HG03066 (cell line): ENCODE data around the gene SPATS2.
A peak's percentile ranks its signal among the peaks of the same experiment; 100 is the strongest.

Source experiments
- ATAC-seq: cut with Tn5 transposase; IDR thresholded peaks from one replicate; pipeline ENCODE4 v1.9.1; 2021; ENCODE audit warnings: low read depth; ENCODE audit not compliant: unreplicated experiment

Gene SPATS2

GRCh38 chr12:49335955-49336644, 31.2 kb upstream of the SPATS2 start:
- ATAC-seq: no peak

- ATAC-seq: peak; percentile 74
These were observed 30.3 kb upstream of the SPATS2 start, which contains the start of gene C1QL4 for GRCh38 chr12:49336645-49337584. Gene C1QL4, minus strand, starts transcription at chr12:49337188. Its CDS starts 711 bp downstream, at chr12:49336477.

- no peak for ATAC-seq
These were observed 28.3 kb upstream of the SPATS2 start for GRCh38 chr12:49338830-49339463.

GRCh38 chr12:49339464-49339861, 27.8 kb upstream of the SPATS2 start:
- no peak for ATAC-seq

GRCh38 chr12:49340095-49340870, 27.0 kb upstream of the SPATS2 start:
- no peak for ATAC-seq

DNA sequence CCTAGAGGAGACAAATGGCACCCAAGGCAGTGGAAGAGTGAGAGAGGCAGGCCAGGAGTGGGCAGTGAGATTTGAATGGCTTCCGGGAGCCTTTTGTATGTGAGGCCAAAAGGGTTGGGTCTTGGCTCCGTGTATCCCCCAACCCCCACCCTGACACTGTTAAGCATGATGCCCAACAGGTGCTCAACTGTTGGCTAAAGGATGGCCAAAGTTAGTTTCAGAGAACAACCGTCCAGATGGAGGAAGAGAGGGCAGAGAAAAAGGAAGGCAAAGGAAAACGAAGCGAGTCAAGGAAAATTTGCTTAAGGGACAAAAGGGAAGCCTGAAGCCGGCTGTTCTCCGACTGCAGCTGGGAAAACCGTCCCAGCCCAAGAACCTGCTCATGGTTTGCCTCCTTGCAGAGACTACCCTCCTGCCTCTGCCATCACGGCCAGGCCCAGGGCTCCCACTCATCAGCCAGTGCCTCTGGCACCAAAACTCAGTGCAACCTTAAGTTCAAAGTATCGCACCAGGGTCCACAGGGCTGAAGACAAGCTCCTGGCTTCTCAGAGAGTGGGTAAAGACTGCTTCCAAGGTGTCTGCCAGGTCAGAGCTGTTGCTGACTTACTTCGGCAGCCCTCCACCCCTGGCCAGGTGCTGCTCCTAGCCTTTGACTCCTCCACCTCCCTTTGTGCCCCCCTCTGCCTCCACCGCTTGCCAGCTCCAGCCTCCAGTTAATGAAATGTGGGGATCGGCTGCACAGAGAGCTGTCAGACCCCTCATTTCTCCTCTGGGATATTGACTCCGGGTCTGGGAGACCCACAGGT, 26.1 kb upstream of the SPATS2 start:
- no peak for ATAC-seq

DNA sequence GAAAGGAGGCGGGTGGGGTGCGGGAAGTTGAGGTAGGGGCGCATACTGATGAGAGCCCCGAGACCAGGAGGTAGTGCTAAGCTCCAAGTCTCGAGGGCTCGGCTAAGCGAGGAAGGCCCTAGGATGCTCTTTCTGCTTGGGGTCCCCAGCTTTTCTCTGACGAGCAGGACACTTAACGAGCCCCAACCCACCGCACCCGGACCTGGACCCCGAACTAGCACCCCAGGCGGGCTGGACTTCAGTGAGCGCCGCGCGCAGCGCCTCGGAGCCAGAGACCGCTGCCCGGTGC, 25.5 kb upstream of the SPATS2 start:
- ATAC-seq: no peak

GRCh38 chr12:49342066-49342913, 25.0 kb upstream of the SPATS2 start:
- ATAC-seq: peak; percentile 66

- no peak for ATAC-seq
These were observed 24.1 kb upstream of the SPATS2 start for GRCh38 chr12:49342914-49343731.

DNA sequence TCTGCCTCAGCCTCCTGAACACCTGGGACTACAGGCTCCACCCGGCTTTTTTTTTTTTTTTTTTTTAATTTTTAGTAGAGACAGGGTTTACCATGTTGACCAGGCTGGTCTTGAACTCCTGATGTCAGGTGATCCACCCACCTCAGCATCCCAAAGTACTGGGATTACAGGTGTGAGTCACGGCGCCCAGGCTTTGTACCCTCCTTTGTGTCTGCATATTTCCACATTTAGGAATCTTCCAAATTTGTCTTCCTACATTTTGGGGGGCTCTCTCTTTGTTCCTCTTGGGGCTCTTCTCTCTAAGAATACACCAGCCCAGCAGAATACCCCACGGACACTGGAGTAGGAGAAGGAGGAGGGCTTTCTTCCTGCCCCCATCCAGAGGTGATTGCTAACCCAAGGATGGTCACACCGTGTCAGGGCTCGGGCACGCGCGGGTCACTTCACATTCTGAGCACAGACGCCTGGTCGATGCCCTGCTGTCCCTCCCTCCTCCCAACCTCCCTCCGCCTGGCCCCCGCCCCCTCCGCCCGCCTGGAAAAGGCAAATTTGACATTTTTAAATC, 22.7 kb upstream of the SPATS2 start:
- no peak for ATAC-seq

DNA sequence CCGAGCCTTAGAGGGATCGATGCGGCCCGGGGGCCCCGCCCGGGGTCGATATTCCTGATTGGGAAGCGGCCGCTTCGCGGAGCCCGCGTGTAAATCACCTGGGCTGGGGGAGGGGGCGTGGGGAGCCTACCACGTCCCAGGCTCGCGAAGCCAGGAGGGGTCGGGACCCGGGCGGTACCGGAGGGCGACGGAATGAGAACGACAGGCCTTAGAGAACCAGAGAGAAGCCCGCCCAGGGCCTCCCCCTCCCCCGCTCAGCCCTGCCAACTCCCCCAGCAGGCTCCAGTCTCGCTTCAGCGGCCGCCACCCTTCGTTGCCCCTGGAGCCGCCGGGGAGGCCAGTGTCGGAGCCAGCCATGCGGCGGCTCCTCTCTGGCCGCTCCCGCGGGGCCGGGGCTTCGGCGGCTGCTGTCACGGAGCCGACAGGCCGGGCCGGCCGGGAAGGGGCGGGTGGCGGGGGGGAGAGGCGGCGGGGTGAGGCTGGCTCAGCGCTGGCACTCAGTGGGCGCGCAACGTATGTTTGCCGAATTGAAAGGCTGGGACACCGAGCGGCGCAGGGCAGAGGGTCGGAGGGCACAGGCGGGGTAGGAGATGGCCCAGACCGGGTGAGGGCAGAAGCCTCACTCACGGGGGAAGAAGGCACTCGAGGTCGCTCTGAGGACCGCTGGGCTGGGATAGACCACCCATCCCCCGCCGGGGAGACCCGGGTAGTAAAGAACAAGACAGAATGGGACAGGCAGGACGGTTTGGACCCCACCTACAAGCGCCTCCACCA, 22.0 kb upstream of the SPATS2 start:
- ATAC-seq: no peak

DNA sequence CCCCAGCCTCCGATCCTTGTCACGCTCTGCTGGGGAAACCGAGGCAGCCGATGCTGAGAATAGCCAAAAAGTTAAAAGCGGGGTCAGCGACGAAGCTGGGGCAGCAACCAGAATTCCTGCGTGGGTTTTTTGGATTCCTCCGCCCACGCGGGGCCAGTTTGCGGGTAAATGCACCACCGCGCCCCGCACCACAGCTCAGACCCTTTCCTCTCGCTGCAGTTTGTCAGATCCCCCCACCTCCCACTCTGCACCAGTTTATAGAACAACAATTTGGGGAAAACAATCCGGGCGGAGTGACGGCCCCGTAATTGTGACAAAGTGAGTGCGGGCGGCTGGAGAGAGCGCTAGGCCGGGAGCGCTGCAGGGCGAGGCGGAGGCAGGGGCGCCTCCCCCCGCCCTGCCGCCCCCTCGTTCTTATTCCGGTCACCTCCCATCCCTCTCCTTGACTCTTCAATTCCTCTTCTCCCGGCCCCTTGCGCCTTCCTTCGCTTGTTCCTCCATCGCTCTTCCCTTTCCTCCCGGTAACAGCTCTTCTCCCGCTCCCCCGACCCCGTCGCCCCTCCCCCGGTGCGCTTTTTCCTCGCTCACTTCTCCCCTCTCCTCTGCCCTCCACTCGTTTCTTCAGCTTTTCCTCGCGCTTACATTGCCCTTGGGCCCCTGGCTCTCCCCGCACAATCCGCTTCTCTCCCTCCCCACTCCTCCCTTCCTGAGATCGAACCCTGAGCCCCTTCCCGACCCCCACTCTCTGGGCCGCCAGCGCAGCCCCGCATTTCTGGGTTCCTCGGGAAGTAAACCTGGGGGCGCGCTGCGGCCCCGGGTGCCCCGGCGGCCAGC, 21.2 kb upstream of the SPATS2 start:
- no peak for ATAC-seq

DNA sequence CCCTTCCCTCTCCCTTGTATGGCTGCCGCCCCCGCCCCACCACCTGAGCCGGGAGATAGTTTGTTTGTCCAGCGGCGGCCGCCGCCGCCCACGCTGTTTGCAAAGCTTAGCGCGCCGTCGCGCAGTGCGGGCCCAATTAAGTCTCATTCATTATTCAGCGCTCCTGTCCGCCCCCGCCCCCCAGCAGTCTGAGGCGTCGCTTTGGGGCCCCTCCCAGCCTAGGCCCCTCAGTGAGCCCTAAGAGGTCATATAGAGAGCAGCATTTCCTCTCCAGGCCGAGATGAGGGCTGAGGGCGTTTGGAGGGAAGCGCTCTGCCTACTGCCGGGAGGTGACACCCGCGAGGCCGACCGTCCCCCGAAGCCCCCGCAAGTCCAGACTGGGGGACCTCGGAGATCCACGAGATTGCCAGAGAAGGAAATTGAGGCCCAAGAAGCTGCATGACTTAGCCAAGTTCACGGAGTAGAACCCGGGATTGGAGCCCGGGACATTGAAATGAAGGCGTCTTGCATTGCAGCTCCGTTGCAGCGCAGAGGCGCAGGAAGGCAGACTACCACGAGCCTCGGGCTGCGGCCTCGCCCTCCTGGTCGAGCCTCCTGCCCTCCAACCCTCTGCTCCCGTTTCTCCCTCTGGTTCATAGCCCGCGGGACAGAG, 20.5 kb upstream of the SPATS2 start, which contains the start of gene DNAJC22:
Gene DNAJC22 (plus strand): TSS at position 230 of the 652 bp plus-strand sequence. CDS start 1,985 bp downstream, outside the sequence.
- ATAC-seq: no peak

DNA sequence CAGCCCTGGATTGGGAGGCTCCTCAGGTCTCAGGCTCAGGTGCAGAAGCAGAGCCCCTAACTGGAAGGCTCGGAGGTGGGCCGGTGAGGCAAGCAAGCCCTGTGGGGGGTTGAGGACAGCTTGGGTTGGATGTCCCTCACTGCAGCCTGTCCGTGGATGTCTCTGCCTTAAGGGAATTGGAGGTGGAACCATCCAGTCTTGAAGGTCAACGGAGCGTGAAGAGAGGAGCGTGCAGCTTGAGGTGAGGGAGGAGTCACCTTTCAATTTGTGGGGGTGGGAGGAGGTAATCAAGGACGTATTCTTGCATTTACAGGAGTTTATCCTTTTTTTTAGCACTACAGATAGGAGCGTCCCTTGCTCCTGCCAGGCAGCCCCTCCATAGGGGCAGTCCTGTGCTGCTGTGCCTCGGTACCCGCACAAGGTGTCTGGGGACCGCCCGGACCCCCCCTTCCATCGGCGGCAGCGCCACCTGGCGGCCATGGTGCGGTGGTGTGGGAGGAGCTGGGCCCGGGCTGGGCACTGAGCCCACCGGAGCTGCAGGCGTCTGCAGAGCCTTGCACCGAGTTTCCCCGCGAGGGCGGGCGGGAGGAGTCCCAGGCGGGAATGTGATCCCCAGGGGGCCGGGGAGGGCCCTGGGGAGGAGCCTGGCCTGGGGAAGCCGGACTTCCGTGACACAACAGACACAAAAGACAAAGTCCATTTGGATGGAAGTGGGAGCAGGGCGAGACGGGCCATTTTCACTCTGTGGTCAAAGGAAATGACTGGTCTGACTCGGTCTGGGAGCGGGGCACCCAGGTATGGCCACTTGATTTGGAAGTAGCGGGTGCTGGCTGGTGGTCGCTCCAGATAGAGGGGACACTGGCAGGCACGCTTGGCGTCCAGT, 19.7 kb upstream of the SPATS2 start:
- ATAC-seq: no peak

GRCh38 chr12:49348781-49349180, 18.5 kb upstream of the SPATS2 start:
- no peak for ATAC-seq
